Endothelial cell of umbilical vein (primary cell): ENCODE measurements around the gene CAPG. TPM values are rescaled to one million over a fixed set of nuclear protein-coding genes. Genes with fewer than 3 reads are reported as not detected.
"Not testable (repeated sequence)": the region's sequence is repeated elsewhere in the genome, so short reads cannot be mapped to it uniquely, and the experiment has no call there.

ENCODE experiments used
- BruUV-seq: library from RNA; stranded (reverse); fragments of 400-500 nt; replicated peaks from 2 replicates; lab custom pipeline; 2021; lab: Mats Ljungman, UMichigan
- CTCF ChIA-PET: fragments of 300-600, 350-600 bp; sonication (Branson Sonifier 250); formaldehyde crosslinking; loops from one replicate; lab custom pipeline; 2021; ENCODE audit warnings: antibody characterized with exemption, inconsistent platforms; lab: Charles Lee
- POLR2A ChIA-PET: fragments of 300-600, 350-600 bp; sonication (Branson Sonifier 250); formaldehyde crosslinking; loops from one replicate; lab custom pipeline; 2021; ENCODE audit warnings: antibody characterized with exemption, inconsistent platforms; lab: Charles Lee
- DNase-seq: peaks from one replicate; pipeline ENCODE4 v3.0.0-alpha.2; 2011; ENCODE audit warnings: low read depth, low spot score
- FAIRE-seq: peaks from 2 replicates; lab custom pipeline; 2011; peaks lifted over from hg19 to GRCh38; lab: Jason Lieb, UNC
- H2AFZ ChIP-seq: 2 replicates; pipeline ENCODE4 v1.6.0; 2012; ENCODE audit warnings: low read depth, low read length, control low read depth, inconsistent platforms
- H3K27ac ChIP-seq: 2 replicates; pipeline ENCODE4 v1.5.1; 2011; ENCODE audit warnings: low read depth, mild to moderate bottlenecking, control low read depth, low read length, moderate library complexity; ENCODE audit not compliant: insufficient read depth
- H3K27me3 ChIP-seq, 2 experiments: 2 replicates each; pipeline versions ENCODE4 v1.6.0 to v1.6.1; 2011; ENCODE audit warnings: low read length in 2 of 2, mixed read lengths in 1 of 2; ENCODE audit not compliant: control insufficient read depth in 2 of 2, insufficient read depth in 2 of 2
- H3K36me3 ChIP-seq, 2 experiments: 2 replicates in 1 of 2; 3 replicates in 1 of 2; pipeline ENCODE4 v1.5.1; 2011; ENCODE audit warnings: low read length in 2 of 2, mild to moderate bottlenecking in 1 of 2, moderate library complexity in 1 of 2; ENCODE audit not compliant: control insufficient read depth in 2 of 2, insufficient read depth in 2 of 2; ENCODE audit errors: extremely low read depth in 1 of 2
- H3K4me1 ChIP-seq: 3 replicates; pipeline ENCODE4 v1.5.1; 2011; ENCODE audit warnings: mild to moderate bottlenecking, low read length; ENCODE audit not compliant: control insufficient read depth, insufficient read depth; ENCODE audit errors: extremely low read depth
- H3K4me2 ChIP-seq: 2 replicates; pipeline ENCODE4 v1.6.1; 2011; ENCODE audit warnings: low read length, control low read depth, mixed read lengths; ENCODE audit not compliant: insufficient read depth
- H3K4me3 ChIP-seq, 3 experiments: fragments of 200-600 bp in 1 of 3; sonication (generic), shearing (Covaris generic) in 1 of 3; replicated peaks in 1 of 3; 2 replicates each; pipeline ENCODE4 v1.5.1; 2011 to 2016; ENCODE audit warnings: control low read depth in 3 of 3, low read length in 3 of 3, mild to moderate bottlenecking in 2 of 3, inconsistent platforms in 1 of 3, low read depth in 1 of 3, moderate library complexity in 1 of 3; ENCODE audit not compliant: insufficient read depth in 1 of 3
- H3K79me2 ChIP-seq: 2 replicates; pipeline ENCODE4 v1.6.0; 2012; ENCODE audit warnings: low read length, inconsistent platforms; ENCODE audit not compliant: control insufficient read depth, insufficient read depth
- H3K9ac ChIP-seq: replicated peaks from 2 replicates; pipeline ENCODE3; 2011; ENCODE audit warnings: low read length, control low read depth; ENCODE audit not compliant: insufficient read depth; ENCODE audit errors: extremely low read depth
- H3K9me1 ChIP-seq: replicated peaks from 3 replicates; pipeline ENCODE4 v1.6.0; 2011; ENCODE audit warnings: mild to moderate bottlenecking, low read length; ENCODE audit not compliant: control insufficient read depth, insufficient read depth; ENCODE audit errors: extremely low read depth
- H3K9me3 ChIP-seq: replicated peaks from 2 replicates; pipeline ENCODE4 v1.5.1; 2012; ENCODE audit warnings: low read length, inconsistent platforms; ENCODE audit not compliant: control insufficient read depth, insufficient read depth
- H4K20me1 ChIP-seq: replicated peaks from 2 replicates; pipeline ENCODE3; 2011; ENCODE audit warnings: mild to moderate bottlenecking, low read length; ENCODE audit not compliant: control insufficient read depth, insufficient read depth; ENCODE audit errors: extremely low read depth
- JUN ChIP-seq: IDR thresholded peaks from 2 replicates; pipeline ENCODE4 v1.6.1; 2011; ENCODE audit warnings: borderline replicate concordance, low read depth; ENCODE audit not compliant: insufficient read length, insufficient read depth
- POLR2A ChIP-seq: IDR thresholded peaks from 2 replicates; pipeline ENCODE4 v1.6.1; 2012; ENCODE audit warnings: low read depth, mild to moderate bottlenecking, control low read depth, low read length
- dilution Hi-C: fragments of 300-500 bp; cut with MboI; formaldehyde crosslinking; loops from one replicate; pipeline ENCODE4 v1.15.0; 2019; ENCODE audit warnings: low sequenced_read_pairs; ENCODE audit not compliant: extremely low pct_ligation_motif_present
- intact Hi-C: fragments of 100-400 bp; cut with micrococcal nuclease; formaldehyde crosslinking; loops from one replicate; pipeline ENCODE4 v1.10.0; 2022
- polyA plus RNA-seq, 4 experiments: library from polyadenylated mRNA; depleted of rRNA in 3 of 4; stranded (reverse) in 3 of 4; unstranded in 1 of 4; fragments of >200 nt; gene quantifications; 2 replicates each; pipeline versions ENCODE4 v1.2.1 to v1.2.3, GENCODE V29; 2011 to 2012; ENCODE audit warnings: missing spikeins in 1 of 4
- total RNA-seq: library from RNA; stranded (reverse); gene quantifications from 2 replicates; pipeline ENCODE4 v1.2.3, GENCODE V29; 2021

The CAPG gene
- total and polyA plus RNA-seq, 2 donors (not counting 3 experiments of a cell fraction or from before 2014, with no cell fraction given), result 107 to 115 TPM

- ChIA-PET CTCF (no interaction called here), POLR2A (no interaction called here)
- no TSS peak for BruUV-seq
- Histone ChIP-seq H3K4me1 (no peaks in the 10 kb centered on the region), H3K4me2 (no peak overlapping the region), H3K27me3 (no peaks in the 10 kb centered on the region), H3K4me3 (no peak overlapping the region), H3K27ac (no peak overlapping the region), H4K20me1 (no peaks in the 10 kb centered on the region), H3K9me3 (no peaks in the 10 kb centered on the region), H3K9ac (no peak overlapping the region), H2AFZ (no peak overlapping the region), H3K9me1 (no peaks in the 10 kb centered on the region), H3K36me3 (peaks cover 0 to 2% of the 10 kb centered on the region in 2 experiments), H3K79me2 (no peaks in the 10 kb centered on the region)
- DNase-seq, result no peak
- intact Hi-C loops, result no loop called here
- FAIRE-seq, result no peak
- dilution Hi-C loops, result no loop called here
- TF ChIP-seq POLR2A (no peak), JUN (no peak)
These were observed 43.0 kb downstream of the CAPG start for GRCh38 chr2:85367180-85367579.

GRCh38 chr2:85362653-85363387, 47.3 kb downstream of the CAPG start:
- H3K36me3 ChIP-seq, H3K4me3 ChIP-seq, H4K20me1 ChIP-seq, POLR2A ChIA-PET, FAIRE-seq, H3K9me3 ChIP-seq, H3K4me2 ChIP-seq, H3K27ac ChIP-seq, dilution Hi-C loops, H3K4me1 ChIP-seq, intact Hi-C loops, H3K9ac ChIP-seq, DNase-seq, H3K9me1 ChIP-seq, H3K27me3 ChIP-seq, H3K79me2 ChIP-seq, H2AFZ ChIP-seq, CTCF ChIA-PET, BruUV-seq: not testable (repeated sequence)
